ENCODE results near the gene MTG2. TPM values are rescaled to one million over a fixed set of nuclear protein-coding genes. Genes with fewer than 3 reads are reported as not detected.

The MTG2 gene
- total and polyA plus RNA-seq, 2 of the 8 experiments (the other 6 are each of a cell fraction or from before 2014, with no cell fraction given), result 14.4 to 22.8 TPM

DNA sequence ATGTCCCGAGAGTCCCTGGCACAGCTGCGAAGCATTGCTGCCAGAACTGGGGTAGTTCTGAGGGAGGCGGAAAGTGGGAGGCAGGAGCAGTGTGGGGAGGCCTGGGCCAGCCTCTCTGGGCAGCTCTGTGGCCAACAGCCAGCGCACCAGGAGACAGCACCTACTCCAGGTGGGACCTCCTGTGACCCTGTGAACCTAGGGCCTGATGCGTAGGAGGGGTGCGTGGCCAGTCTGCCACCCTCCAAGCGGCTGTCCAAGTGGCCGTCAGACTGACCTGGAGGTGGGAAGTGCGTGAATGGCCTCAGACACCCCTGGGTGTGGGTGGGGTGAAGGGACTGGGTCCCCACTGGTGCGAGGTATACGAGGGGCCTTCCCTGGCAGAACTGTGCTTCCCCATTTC lies 23.8 kb upstream of the MTG2 start (continued):
- TF ChIP-seq, protein P1, sequence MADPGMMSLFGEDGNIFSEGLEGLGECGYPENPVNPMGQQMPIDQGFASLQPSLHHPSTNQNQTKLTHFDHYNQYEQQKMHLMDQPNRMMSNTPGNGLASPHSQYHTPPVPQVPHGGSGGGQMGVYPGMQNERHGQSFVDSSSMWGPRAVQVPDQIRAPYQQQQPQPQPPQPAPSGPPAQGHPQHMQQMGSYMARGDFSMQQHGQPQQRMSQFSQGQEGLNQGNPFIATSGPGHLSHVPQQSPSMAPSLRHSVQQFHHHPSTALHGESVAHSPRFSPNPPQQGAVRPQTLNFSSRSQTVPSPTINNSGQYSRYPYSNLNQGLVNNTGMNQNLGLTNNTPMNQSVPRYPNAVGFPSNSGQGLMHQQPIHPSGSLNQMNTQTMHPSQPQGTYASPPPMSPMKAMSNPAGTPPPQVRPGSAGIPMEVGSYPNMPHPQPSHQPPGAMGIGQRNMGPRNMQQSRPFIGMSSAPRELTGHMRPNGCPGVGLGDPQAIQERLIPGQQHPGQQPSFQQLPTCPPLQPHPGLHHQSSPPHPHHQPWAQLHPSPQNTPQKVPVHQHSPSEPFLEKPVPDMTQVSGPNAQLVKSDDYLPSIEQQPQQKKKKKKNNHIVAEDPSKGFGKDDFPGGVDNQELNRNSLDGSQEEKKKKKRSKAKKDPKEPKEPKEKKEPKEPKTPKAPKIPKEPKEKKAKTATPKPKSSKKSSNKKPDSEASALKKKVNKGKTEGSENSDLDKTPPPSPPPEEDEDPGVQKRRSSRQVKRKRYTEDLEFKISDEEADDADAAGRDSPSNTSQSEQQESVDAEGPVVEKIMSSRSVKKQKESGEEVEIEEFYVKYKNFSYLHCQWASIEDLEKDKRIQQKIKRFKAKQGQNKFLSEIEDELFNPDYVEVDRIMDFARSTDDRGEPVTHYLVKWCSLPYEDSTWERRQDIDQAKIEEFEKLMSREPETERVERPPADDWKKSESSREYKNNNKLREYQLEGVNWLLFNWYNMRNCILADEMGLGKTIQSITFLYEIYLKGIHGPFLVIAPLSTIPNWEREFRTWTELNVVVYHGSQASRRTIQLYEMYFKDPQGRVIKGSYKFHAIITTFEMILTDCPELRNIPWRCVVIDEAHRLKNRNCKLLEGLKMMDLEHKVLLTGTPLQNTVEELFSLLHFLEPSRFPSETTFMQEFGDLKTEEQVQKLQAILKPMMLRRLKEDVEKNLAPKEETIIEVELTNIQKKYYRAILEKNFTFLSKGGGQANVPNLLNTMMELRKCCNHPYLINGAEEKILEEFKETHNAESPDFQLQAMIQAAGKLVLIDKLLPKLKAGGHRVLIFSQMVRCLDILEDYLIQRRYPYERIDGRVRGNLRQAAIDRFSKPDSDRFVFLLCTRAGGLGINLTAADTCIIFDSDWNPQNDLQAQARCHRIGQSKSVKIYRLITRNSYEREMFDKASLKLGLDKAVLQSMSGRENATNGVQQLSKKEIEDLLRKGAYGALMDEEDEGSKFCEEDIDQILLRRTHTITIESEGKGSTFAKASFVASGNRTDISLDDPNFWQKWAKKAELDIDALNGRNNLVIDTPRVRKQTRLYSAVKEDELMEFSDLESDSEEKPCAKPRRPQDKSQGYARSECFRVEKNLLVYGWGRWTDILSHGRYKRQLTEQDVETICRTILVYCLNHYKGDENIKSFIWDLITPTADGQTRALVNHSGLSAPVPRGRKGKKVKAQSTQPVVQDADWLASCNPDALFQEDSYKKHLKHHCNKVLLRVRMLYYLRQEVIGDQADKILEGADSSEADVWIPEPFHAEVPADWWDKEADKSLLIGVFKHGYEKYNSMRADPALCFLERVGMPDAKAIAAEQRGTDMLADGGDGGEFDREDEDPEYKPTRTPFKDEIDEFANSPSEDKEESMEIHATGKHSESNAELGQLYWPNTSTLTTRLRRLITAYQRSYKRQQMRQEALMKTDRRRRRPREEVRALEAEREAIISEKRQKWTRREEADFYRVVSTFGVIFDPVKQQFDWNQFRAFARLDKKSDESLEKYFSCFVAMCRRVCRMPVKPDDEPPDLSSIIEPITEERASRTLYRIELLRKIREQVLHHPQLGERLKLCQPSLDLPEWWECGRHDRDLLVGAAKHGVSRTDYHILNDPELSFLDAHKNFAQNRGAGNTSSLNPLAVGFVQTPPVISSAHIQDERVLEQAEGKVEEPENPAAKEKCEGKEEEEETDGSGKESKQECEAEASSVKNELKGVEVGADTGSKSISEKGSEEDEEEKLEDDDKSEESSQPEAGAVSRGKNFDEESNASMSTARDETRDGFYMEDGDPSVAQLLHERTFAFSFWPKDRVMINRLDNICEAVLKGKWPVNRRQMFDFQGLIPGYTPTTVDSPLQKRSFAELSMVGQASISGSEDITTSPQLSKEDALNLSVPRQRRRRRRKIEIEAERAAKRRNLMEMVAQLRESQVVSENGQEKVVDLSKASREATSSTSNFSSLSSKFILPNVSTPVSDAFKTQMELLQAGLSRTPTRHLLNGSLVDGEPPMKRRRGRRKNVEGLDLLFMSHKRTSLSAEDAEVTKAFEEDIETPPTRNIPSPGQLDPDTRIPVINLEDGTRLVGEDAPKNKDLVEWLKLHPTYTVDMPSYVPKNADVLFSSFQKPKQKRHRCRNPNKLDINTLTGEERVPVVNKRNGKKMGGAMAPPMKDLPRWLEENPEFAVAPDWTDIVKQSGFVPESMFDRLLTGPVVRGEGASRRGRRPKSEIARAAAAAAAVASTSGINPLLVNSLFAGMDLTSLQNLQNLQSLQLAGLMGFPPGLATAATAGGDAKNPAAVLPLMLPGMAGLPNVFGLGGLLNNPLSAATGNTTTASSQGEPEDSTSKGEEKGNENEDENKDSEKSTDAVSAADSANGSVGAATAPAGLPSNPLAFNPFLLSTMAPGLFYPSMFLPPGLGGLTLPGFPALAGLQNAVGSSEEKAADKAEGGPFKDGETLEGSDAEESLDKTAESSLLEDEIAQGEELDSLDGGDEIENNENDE (IDR thresholded peaks at IDR 0.05; ENCODE audit: insufficient replicate concordance, low read length), result no peak
- TF ChIP-seq, protein P2, sequence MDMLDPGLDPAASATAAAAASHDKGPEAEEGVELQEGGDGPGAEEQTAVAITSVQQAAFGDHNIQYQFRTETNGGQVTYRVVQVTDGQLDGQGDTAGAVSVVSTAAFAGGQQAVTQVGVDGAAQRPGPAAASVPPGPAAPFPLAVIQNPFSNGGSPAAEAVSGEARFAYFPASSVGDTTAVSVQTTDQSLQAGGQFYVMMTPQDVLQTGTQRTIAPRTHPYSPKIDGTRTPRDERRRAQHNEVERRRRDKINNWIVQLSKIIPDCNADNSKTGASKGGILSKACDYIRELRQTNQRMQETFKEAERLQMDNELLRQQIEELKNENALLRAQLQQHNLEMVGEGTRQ (IDR thresholded peaks at IDR 0.05; ENCODE audit: low read length), result no peak
- TF ChIP-seq TAF1 (IDR thresholded peaks at IDR 0.05; ENCODE audit: low read depth, low read length), result no peak
- no peak for TF ChIP-seq CHD2 (IDR thresholded peaks at IDR 0.05; ENCODE audit: low read length)
- no peak for TF ChIP-seq GTF2F1 (IDR thresholded peaks at IDR 0.05; ENCODE audit: borderline replicate concordance, low read depth, low read length)
- TF ChIP-seq KDM5A (IDR thresholded peaks at IDR 0.05; ENCODE audit: low read length), result no peak
- TF ChIP-seq CTBP2 (IDR thresholded peaks at IDR 0.05; ENCODE audit: borderline replicate concordance, insufficient read depth, insufficient read length, low read length), result no peak
- no peak for TF ChIP-seq JUN (IDR thresholded peaks at IDR 0.05; ENCODE audit: low read depth, low read length)
- TF ChIP-seq HDAC2 (IDR thresholded peaks at IDR 0.05; ENCODE audit: borderline replicate concordance in 1 of 2, low read depth in 2 of 2, low read length in 2 of 2), result no peak
- no peak for TF ChIP-seq POLR2A (IDR thresholded peaks at IDR 0.05; ENCODE audit: control extremely low read depth in 1 of 2, low read depth in 2 of 2, low read length in 2 of 2)
- TF ChIP-seq TCF12 (IDR thresholded peaks at IDR 0.05; ENCODE audit: low read depth, low read length), result no peak
